GM19099 (cell line): ENCODE measurements around the gene JDP2.
A peak's percentile ranks its signal among the peaks of the same experiment; 100 is the strongest.

ENCODE experiments used
- POLR2A ChIP-seq: IDR thresholded peaks from 3 replicates; pipeline ENCODE4 v1.6.1; 2011; ENCODE audit warnings: low read depth; ENCODE audit not compliant: insufficient read length; ENCODE audit errors: extremely low read depth

The JDP2 gene

GRCh38 chr14:75522224-75522982 is 94.6 kb downstream of the JDP2 start, which contains the start of gene BATF:
BATF (plus strand) TSS chr14:75522469; CDS start chr14:75522683, 214 bp downstream.
- TF ChIP-seq POLR2A, result peak; percentile 94

GRCh38 chr14:75522983-75523318 is 95.1 kb downstream of the JDP2 start:
- no peak for TF ChIP-seq POLR2A
